LNCAP (cell line): ENCODE results near the gene TCF25.

Source experiments
- CTCF ChIP-seq: fragments of 450-650 bp; IDR thresholded peaks from 2 replicates; pipeline ENCODE4 v1.5.1; 2017; ENCODE audit warnings: mild to moderate bottlenecking

TCF25 gene

GRCh38 chr16:89944773-89945172, 71.4 kb downstream of the TCF25 start:
- TF ChIP-seq CTCF: no peak

DNA sequence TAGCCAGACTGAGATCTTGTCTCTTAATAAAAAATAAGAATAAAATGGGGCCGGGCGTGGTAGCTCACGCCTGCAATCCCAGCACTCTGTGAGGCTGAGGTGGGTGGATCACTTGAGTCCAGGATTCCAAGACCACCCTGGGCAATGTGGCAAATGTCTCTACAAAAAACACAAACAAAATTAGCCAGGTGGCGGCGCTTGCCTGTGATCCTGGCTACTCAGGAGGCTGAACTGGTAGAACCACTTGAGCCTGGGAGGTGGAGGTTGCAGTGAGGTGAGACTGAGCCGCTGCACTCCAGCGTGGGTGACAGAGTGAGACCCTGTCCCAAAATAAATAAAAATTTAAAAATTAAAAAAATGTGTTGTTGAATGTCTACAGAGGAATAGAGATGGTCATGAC, 72.3 kb downstream of the TCF25 start:
- peak; percentile 29; the same call in 1 of the 2 replicates for TF ChIP-seq CTCF

DNA sequence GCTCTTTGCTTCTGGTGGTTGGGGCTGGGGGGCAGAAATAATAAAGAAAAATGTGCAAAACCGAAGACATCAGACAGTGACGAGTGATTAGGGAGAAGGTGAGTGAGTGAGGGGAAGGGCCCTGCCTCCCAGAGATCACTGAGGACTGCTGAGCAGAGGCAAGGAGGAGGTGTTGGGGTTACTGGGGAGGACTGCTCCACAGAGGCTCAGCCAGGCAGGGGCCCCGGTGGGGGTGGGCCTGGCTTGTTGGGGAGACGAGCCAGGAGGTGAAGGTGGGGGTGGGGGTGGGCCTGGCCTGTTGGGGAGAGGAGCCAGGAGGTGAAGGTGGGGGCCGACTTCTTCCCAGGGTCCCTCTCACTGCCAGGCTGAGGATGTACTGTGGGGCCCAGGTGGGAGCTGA, 73.1 kb downstream of the TCF25 start:
- TF ChIP-seq CTCF: no peak

GRCh38 chr16:89949121-89949742, 75.8 kb downstream of the TCF25 start:
- no peak for TF ChIP-seq CTCF

DNA sequence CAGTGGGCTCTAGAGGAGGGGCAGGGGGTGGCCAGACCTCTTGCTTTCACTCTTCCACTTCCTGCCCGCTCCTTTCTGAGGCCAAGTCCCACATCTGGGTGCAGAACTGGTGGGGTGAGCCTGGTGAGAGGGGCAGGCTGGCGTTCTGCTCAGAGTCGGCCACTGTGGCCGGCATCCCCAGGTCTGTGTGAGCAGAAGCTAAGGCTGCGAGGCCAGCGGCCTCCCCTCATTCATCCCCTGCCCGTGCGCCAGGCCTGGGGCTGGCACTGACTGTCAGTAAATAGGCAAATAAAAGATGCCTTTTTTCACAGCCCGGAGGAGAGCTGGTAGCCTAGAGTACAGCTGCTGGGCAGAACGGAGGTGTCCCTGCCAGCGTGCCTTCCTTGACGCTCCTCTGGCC, 76.4 kb downstream of the TCF25 start:
- no peak for TF ChIP-seq CTCF

GRCh38 chr16:89951509-89951908, 78.1 kb downstream of the TCF25 start:
- TF ChIP-seq CTCF: no peak

DNA sequence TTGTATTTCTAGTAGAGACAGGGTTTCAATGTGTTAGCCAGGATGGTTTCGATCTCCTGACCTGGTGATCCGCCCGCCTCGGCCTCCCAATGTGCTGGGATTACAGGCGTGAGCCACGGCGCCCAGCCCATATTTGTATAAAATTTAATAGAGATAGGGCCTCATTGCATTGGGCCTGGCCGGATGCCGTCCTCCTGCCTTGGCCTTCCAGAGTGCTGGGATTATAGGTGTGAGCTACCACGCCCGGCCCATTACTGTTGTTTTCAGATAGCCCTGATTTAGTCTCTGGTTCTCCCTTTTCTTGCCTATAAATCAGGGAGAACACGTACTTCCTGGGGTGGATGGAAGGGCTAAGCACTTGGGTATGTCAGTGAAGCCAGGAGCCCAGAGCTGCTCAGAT, 78.7 kb downstream of the TCF25 start:
- TF ChIP-seq CTCF: no peak

- no peak for TF ChIP-seq CTCF
Observed at GRCh38 chr16:89952551-89952950, 79.2 kb downstream of the TCF25 start.
